GM12878 (cell line): ENCODE data around the gene CDK15. TPM values are rescaled to one million over a fixed set of nuclear protein-coding genes. Genes with fewer than 3 reads are reported as not detected.
"Not testable (repeated sequence)": the region's sequence is repeated elsewhere in the genome, so short reads cannot be mapped to it uniquely, and the experiment has no call there.

Experiments
- ATAC-seq: fragments of 200-7000 bp; cut with Tn5 transposase; 3 replicates; pipeline ENCODE4 v1.9.1; 2020; ENCODE audit warnings: mild to moderate bottlenecking, moderate library complexity
- BruUV-seq: library from RNA; stranded (reverse); fragments of 400-500 nt; replicated peaks from 2 replicates; lab custom pipeline; 2021; lab: Mats Ljungman, UMichigan
- CTCF ChIA-PET: fragments of 300-600 bp; sonication (Branson Sonifier 250); formaldehyde crosslinking; extraction: SDS; loops from one replicate; lab custom pipeline; 2021; ENCODE audit warnings: inconsistent platforms; lab: Yijun Ruan, JAX
- POLR2A ChIA-PET: fragments of 350-600 bp; formaldehyde crosslinking; extraction: SDS; loops from one replicate; lab custom pipeline; 2021; ENCODE audit warnings: inconsistent platforms; lab: Charles Lee
- RAD21 ChIA-PET: fragments of 300-600 bp; sonication (Branson Sonifier 250); formaldehyde crosslinking; loops from one replicate; lab custom pipeline; 2023; ENCODE audit warnings: antibody characterized with exemption; ENCODE audit not compliant: unreplicated experiment; lab: Charles Lee
- SMC1A ChIA-PET: fragments of 300-600 bp; sonication (Branson Sonifier 250); formaldehyde crosslinking; loops from one replicate; lab custom pipeline; 2023; ENCODE audit not compliant: unreplicated experiment, uncharacterized antibody; lab: Charles Lee
- DNase-seq: peaks from one replicate; pipeline ENCODE4 v3.0.0-alpha.2; 2011; ENCODE audit warnings: low read depth, low spot score
- FAIRE-seq: peaks from 3 replicates; lab custom pipeline; 2011; peaks lifted over from hg19 to GRCh38; lab: Jason Lieb, UNC
- H2AFZ ChIP-seq: 2 replicates; pipeline ENCODE4 v1.6.0; 2011; ENCODE audit warnings: low read depth, low read length, control low read depth; ENCODE audit not compliant: control insufficient read depth
- H3K27ac ChIP-seq: 2 replicates; pipeline ENCODE4 v1.5.1; 2011; ENCODE audit warnings: control low read depth; ENCODE audit not compliant: control insufficient read depth, insufficient read depth
- H3K27me3 ChIP-seq, 2 experiments: replicated peaks in 1 of 2; 2 replicates each; pipeline versions ENCODE4 v1.6.0 to v1.6.1; 2011; ENCODE audit warnings: low read length in 1 of 2; ENCODE audit not compliant: control insufficient read depth in 2 of 2, insufficient read depth in 2 of 2
- H3K36me3 ChIP-seq, 2 experiments: 2 replicates each; pipeline ENCODE4 v1.5.1; 2011; ENCODE audit warnings: low read length in 1 of 2; ENCODE audit not compliant: control insufficient read depth in 2 of 2, insufficient read depth in 2 of 2
- H3K4me1 ChIP-seq: 2 replicates; pipeline ENCODE4 v1.6.1; 2011; ENCODE audit warnings: mild to moderate bottlenecking, low read length, moderate library complexity, mixed read lengths; ENCODE audit not compliant: control insufficient read depth, insufficient read depth
- H3K4me2 ChIP-seq: 2 replicates; pipeline ENCODE4 v1.6.0; 2011; ENCODE audit warnings: control low read depth; ENCODE audit not compliant: control insufficient read depth, insufficient read depth
- H3K4me3 ChIP-seq: fragments of 200-600 bp; sonication (generic); 2 replicates; pipeline ENCODE4 v1.5.1; 2016
- H3K79me2 ChIP-seq: 2 replicates; pipeline ENCODE4 v1.6.0; 2011; ENCODE audit warnings: low read length; ENCODE audit not compliant: control insufficient read depth, insufficient read depth
- H3K9ac ChIP-seq: 2 replicates; pipeline ENCODE4 v1.8.0; 2011; ENCODE audit warnings: low read length, control low read depth, mixed read lengths; ENCODE audit not compliant: control insufficient read depth, insufficient read depth
- H3K9me3 ChIP-seq: replicated peaks from 3 replicates; pipeline ENCODE4 v1.5.1; 2011; ENCODE audit warnings: mild to moderate bottlenecking, low read length; ENCODE audit not compliant: control insufficient read depth, insufficient read depth
- H4K20me1 ChIP-seq: 2 replicates; pipeline ENCODE4 v1.6.0; 2011; ENCODE audit not compliant: control insufficient read depth, insufficient read depth
- SMARCA5 ChIP-seq: fragments of 450-650 bp; IDR thresholded peaks from 2 replicates; pipeline ENCODE4 v1.6.1; 2017; ENCODE audit warnings: mild to moderate bottlenecking
- TCF3 ChIP-seq: IDR thresholded peaks from 2 replicates; pipeline ENCODE4 v1.6.1; 2012; ENCODE audit warnings: low read depth, mild to moderate bottlenecking, low read length, borderline replicate concordance; ENCODE audit not compliant: insufficient read depth
- WGBS: methylation state at CpG from one replicate; pipeline ENCODE4 v1.1.6; 2016; ENCODE audit warnings: low lambda C conversion rate; ENCODE audit not compliant: insufficient replicate concordance, insufficient coverage; ENCODE audit errors: missing lambda C conversion rate; 5-methylcytosine and 5-hydroxymethylcytosine counted together
- in situ Hi-C: fragments of 300-500 bp; cut with MboI; formaldehyde crosslinking; loops from 9 replicates; pipeline ENCODE4 v1.14.3; 2018; ENCODE audit warnings: mixed read lengths
- intact Hi-C: fragments of 100-400 bp; cut with micrococcal nuclease; formaldehyde crosslinking; loops from one replicate; pipeline ENCODE4 v1.14.2; 2022; ENCODE audit not compliant: unreplicated experiment
- polyA plus RNA-seq, 11 experiments: library from polyadenylated mRNA; depleted of rRNA in 4 of 11; unstranded in 6 of 11; stranded (reverse) in 5 of 11; fragments of >200 nt; fragmentation: Nextera tagmentation in 4 of 11; fragmentation: Illumina TruSeq in 1 of 11; extraction: Ambion mirVana in 4 of 11; extraction: Trizol in 1 of 11; gene quantifications; 1 replicate in 1 of 11; 2 replicates in 10 of 11; pipeline versions ENCODE4 v1.2.1 to v1.2.3, GENCODE V29; 2011 to 2016; ENCODE audit warnings: inconsistent platforms in 2 of 11, missing spikeins in 2 of 11, low read depth in 1 of 11
- total RNA-seq, 4 experiments: library from RNA; depleted of rRNA in 3 of 4; stranded (reverse); fragments of >200 nt in 3 of 4; fragmentation: Illumina TruSeq in 1 of 4; extraction: Trizol in 1 of 4; gene quantifications; 2 replicates each; pipeline versions ENCODE4 v1.2.1 to v1.2.3, GENCODE V29; 2013 to 2021
- TF ChIP-seq, protein P1 (sequence below): IDR thresholded peaks from 2 replicates; pipeline ENCODE4 v1.6.1; 2011; ENCODE audit warnings: borderline replicate concordance, low read depth, mild to moderate bottlenecking, moderate library complexity, low read length; ENCODE audit not compliant: insufficient read depth, poor library complexity, severe bottlenecking

CDK15 gene
- total and polyA plus RNA-seq, 10 of the 15 experiments (the other 5 are each of a cell fraction or from before 2014, with no cell fraction given) = 0.01 to 0.04 TPM; not detected in 8

DNA sequence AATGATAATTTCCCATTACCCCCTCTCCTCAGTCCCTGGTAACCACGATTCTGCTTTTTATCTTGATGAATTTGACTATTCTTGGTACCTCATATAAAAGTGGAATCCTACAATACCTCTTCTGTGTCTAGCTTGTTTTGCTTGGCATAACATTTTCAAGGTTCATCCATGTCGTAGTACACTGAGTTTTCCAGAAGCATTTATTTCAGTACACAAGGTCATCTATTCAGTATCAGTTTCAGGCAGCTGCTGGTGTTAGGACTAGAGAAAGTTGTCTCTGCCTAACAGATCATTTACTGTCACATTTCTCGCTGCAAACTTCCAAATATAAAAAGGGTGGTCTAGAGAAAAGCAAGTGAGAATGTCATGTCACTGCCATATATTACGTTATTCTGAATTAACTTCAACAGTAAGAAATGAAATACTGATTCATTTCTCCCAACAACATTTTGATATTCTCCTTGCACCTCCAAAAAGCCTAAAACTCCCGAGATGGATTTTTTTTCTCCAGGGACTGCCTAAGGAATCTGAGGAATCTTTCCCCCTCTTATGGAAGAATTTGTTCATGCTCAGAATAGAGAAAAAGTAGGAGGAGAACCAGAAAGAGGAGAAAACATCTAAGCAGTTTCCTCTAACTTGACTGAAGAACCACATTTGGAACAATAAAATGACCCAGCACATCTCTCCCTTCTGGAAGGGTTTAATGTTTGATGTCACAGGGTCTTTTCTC, 36.0 kb downstream of the CDK15 start (continued):
- TF ChIP-seq, protein P1, sequence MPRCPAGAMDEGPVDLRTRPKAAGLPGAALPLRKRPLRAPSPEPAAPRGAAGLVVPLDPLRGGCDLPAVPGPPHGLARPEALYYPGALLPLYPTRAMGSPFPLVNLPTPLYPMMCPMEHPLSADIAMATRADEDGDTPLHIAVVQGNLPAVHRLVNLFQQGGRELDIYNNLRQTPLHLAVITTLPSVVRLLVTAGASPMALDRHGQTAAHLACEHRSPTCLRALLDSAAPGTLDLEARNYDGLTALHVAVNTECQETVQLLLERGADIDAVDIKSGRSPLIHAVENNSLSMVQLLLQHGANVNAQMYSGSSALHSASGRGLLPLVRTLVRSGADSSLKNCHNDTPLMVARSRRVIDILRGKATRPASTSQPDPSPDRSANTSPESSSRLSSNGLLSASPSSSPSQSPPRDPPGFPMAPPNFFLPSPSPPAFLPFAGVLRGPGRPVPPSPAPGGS = no peak
- no peak for TF ChIP-seq TCF3
- TF ChIP-seq SMARCA5 = no peak

DNA sequence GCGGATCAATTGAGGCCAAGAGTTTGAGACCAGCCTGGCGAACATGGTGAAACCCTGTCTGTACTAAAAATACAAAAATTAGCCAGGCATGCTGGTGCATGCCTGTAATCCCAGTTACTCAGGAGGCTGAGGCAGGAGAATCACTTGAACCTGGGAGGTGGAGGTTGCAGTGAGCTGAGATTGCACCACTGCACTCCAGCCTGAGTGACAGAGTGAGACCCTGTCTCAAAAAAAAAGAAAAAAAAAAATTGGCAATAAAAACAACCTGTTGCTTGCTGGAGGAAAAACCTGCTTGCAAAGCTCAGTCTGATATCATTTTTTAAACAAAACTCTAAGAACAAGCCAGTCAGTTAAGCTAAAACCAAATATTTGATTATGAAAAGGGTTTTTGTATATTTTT, 38.6 kb downstream of the CDK15 start:
- BruUV-seq, FAIRE-seq, SMC1A ChIA-PET, H3K79me2 ChIP-seq, H3K36me3 ChIP-seq, DNase-seq, H3K27ac ChIP-seq, H3K27me3 ChIP-seq, H3K9ac ChIP-seq, H3K4me3 ChIP-seq, in situ Hi-C loops, H4K20me1 ChIP-seq, RAD21 ChIA-PET, H3K9me3 ChIP-seq, H3K4me1 ChIP-seq, H2AFZ ChIP-seq, H3K4me2 ChIP-seq, CTCF ChIA-PET, ATAC-seq, POLR2A ChIA-PET, intact Hi-C loops: not testable (repeated sequence)
- 47% methylated on average over 2 of the region's 2 CpGs for WGBS
